Stimulated activated CD4-positive, alpha-beta T cell treated with anti-CD3 and anti-CD28 coated beads, TNF-alpha, amount 100 ng/mL, for 4 hours (primary cell): ENCODE measurements around the gene DDX46.
"Not testable (repeated sequence)": the region's sequence is repeated elsewhere in the genome, so short reads cannot be mapped to it uniquely, and the experiment has no call there.

Experiments
- DNase-seq, 3 experiments: peaks; one replicate each; pipeline ENCODE4 v3.0.0-alpha.2; 2020; ENCODE audit warnings: low read depth in 3 of 3

The DDX46 gene

GRCh38 chr5:134844252-134844651 lies 85.7 kb downstream of the DDX46 start:
- DNase-seq = no peak

- DNase-seq = no peak
Observed at GRCh38 chr5:134845335-134845851, 86.8 kb downstream of the DDX46 start.

DNA sequence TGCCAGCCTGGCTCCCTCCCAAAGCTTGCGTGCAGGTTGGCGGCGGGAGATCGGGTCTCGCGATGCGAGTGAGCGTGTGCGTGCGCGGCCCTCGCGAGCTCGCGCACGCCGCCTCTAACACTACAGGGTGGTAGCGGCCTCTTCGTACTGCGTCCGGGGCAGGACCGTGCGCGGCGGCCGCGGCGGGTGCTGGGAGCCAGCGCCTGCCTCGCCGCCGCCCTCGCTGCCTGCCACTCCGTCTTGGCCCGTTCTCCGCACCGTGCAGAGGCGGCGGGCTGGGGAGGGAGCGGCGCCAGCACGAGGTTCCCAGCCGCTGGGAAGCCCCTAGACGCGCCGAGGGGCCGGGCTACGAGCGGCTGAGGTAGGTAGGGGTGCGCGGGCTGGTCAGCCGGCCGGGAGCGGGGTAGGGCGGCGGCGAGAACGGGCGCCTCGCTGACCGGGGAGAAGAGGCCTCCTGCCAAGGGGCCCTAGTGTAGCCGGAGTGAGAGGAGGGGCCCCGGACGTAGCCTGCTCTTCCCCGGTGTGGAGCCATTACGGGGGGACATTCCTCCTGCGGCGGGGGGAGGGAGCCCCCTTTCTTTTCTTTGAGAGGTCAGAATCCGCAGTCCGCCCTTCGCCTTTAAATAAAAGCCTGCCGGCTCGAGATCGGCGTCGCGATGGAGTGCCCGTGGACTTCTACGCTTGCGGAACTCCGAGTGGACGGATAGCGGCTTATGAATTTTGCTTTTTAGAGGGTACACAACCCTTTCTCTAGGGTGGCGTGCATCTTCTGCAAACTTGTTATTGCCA lies 87.5 kb downstream of the DDX46 start, which contains the start of gene C5orf24:
TSS of gene C5orf24 (plus strand) at position 117 of the 789 bp plus-strand sequence. CDS start 8,933 bp downstream, outside the sequence.
- DNase-seq = peak; percentile 81 to 86 (median 85)

DNA sequence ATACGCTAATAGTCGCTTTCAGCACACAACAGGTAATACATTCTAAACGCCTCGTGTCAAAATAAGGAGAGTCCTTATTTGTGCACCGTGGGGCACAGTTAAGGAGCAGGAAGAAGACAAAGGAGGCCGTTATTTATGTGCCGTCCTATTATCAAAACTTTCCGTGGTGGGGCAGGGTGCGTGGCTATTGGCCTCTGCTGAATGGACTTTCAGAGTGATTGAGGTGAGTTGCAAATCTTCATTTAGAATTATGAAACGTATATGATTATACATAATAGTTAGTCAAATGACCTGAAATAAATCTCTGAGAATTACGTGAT lies 88.0 kb downstream of the DDX46 start:
- DNase-seq = peak in 1 of 3 experiments; percentile 1

DNA sequence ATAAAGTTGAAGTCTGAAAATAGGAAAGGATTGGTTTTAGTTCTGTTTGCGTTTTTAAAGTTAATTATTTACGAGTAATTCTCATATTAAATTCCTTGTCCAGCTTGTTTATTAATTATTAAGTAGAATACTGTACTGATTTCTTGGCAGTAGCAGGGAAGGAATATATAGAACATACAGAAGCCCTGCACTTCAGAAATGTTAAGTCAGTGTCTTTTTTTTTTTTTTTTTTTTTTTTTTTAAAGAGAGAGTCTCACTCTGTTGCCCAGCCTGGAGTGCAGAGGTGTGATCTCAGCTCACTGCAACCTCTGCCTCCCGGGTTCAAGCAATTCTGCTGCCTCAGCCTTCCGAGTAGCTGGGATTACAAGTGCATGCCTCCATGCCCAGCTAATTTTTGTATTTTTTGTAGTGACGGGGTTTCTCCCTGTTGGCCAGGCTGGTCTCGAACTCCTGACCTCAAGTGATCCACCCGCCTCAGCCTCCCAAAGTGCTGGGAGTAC lies 90.9 kb downstream of the DDX46 start:
- not testable (repeated sequence) for DNase-seq

- DNase-seq = no peak
Observed at GRCh38 chr5:134851307-134851923, 92.8 kb downstream of the DDX46 start.

- not testable (repeated sequence) for DNase-seq
Observed at GRCh38 chr5:134856465-134856864, 97.9 kb downstream of the DDX46 start.

GRCh38 chr5:134857401-134857800 lies 98.8 kb downstream of the DDX46 start:
- DNase-seq = no peak

DNA sequence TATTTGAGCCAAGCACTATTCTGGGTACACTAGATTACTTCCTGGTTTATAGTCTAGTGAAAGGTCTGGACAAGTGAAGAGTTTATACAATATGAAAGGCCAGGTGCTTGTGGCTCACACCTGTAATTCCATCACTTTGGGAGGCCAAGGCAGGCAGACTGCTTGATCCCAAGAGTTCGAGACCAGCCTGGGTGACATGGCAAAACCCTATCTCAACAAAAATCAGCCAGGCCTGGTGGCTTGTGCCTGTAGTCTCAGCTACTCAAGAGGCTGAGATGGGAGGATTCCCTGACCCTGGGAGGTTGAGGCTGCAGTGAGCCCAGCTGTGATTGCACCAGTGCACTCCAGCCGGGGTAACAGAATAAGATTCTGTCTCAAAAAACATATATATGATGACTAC lies 106.1 kb downstream of the DDX46 start:
- DNase-seq = no peak

DNA sequence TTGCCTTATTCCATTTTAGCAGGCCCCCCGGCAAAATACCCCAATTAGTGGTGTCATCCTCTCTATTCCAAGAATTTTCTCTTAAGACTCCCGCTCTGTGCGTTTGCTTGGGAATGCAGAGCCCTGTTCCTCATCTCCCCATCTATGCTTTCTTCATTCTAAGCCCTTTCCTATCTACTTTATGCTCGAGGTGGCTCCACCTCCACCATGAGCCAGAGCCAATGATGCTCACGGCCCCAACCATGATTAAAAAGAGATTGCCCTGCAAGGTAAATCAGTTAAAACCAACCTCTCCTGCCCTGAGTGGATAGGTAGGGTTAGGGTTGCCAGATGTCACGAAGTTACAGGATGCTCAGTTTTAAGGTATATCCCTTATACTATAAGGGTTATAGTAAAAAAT lies 114.9 kb downstream of the DDX46 start:
- DNase-seq = no peak

DNA sequence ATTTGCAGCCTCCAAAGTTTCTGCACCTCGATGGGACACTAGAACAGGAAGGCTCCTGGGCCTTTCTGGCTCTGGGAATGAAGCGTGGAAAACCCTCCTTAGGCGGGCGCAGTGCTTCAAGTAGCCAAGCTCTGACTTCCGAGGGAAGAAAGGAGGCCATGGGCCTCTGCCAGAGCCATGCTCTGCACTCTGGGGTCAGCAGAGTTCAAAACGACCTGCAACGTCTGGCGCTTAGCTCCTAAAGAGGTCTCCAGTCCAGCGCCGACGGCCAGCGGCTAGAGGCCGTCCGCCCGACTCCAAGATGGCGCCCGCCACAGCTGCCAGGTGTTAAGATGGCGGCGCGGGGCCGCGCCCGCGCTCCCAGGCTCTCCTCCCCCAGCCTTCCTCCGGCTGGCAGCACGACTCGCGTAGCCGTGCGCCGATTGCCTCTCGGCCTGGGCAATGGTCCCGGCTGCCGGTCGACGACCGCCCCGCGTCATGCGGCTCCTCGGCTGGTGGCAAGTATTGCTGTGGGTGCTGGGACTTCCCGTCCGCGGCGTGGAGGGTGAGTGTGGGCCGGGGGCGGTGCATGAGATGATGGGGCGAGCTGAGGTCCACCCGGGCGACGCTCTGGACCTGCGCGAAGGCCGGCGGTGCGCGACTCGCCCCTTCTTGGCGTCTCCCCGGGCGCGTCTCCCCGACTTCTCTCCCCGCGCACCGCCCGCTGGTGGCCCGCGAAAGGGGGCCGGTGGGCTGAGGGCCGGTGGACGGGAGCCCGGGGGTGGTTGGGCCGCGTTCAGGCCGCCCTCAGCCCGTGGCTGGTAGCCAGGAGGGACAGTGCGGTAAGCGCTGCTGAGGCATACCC lies 115.6 kb downstream of the DDX46 start, which contains the start of gene TXNDC15:
TSS of gene TXNDC15 (plus strand) at position 385 of the 844 bp plus-strand sequence. CDS start at position 442, 57 bp downstream.
- peak; percentile 60 to 68 (median 64) for DNase-seq

DNA sequence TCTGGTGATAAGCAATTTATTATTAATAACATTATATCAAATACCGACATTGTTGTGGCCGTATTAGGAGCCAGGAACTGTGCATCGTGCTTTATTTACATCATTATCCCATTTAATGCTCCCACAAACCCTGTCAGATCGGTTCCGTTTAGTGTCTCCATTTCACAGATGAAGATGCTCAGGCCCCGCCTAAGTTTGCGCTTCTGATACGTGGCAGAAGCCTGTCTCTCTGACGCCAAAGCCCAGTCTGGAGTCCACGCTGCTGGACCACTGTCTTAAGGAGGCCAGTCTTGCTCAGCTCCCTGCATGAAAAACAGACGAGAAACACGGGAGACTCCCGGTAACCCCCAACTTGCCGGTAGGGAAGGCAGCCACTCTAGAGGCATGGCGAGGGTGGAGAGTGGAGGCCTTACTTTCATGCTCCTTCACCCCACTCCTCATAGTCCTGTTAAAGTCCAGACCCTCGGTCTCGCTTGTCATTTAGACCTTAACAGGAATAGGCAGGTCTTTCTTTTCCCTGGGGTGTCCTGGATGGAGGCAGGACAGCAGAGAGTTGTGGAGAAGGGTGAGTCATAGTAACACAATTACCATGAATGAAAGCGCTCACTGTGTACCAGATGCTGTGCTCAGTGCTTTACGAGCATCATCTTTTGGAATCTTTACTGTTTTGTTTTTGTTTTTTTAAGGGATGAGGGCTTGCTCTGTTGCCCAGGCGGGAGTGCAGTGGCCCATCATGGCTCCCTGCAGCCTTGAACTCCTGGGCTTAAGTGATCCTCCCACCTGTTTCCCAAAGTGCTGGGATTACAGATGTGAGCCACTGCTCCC lies 116.5 kb downstream of the DDX46 start:
- peak in 1 of 3 experiments; percentile 18 for DNase-seq

DNA sequence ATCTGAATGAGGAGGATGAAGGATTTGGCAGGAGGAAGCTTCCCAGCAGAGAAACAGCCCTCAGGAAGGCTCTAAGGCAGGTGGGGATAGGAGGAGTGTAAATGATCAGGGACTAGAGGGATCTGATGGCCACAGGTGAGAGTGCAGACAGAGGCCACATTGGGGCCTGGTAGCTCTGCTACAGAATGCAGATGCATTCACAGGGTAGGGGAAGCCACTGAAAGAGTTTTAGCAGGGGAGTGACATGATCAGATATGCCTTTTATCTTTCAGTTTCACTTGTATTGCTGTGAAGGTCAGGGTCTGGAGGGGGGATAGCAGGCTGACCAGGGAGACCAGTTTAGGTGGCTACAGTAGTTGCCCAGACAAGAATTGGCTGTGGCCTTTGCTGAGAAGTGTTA lies 118.6 kb downstream of the DDX46 start:
- DNase-seq = no peak

DNA sequence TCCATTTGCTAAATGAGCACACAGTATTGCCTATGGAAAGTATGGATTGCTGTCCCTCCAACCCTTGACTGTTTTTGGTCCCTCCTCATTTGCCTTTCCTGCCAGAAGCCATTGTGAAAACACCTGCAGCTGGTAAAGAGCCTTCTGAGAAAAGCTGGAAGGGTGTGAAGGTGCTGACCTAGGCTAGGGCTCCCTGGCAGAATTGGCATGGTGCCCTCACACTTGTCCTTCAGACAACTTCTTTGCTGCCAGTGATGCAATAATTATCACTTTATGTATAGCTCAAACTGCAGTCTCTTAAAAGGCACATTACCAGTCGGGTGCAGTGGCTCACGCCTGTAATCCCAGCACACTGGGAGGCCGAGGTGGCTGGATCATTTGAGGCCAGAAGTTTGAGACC lies 119.8 kb downstream of the DDX46 start:
- DNase-seq = no peak

GRCh38 chr5:134879456-134879855 lies 120.9 kb downstream of the DDX46 start:
- no peak for DNase-seq
